ENCODE data around the gene LAMA3. TPM values are rescaled to one million over a fixed set of nuclear protein-coding genes. Genes with fewer than 3 reads are reported as not detected.

LAMA3 gene
- total and polyA plus RNA-seq, 2 of the 13 experiments (the other 11 are each of a cell fraction or from before 2014, with no cell fraction given), result 0.45 to 2.2 TPM

DNA sequence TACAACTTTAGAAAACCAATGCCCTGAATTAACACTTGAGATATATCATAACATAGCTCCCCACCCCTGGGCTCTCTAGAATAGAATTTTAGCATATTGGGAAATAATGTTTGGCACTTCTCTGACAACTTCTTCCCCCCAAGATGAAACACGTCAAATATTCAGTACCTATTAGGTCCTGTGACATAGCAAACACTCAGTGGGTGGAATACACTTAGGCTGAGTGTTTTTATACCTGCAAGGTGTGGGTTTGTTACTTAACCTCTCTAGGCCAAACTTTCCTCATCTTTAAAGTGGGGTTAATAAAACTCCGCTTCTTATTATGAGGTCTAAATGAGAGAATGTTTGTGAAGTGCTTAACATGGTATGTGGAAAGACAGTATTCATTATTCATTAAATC lies 56.1 kb downstream of the LAMA3 start (continued):
- no peak for TF ChIP-seq ZNF7 (CRISPR knock-in tag; IDR thresholded peaks at IDR 0.05)

GRCh38 chr18:23746851-23747250 lies 57.6 kb downstream of the LAMA3 start:
- Histone ChIP-seq H3K4me2 (ENCODE audit: low read depth, low read length) (no peak overlapping the region), H4K20me1 (ENCODE audit: insufficient read depth, low read length) (no peaks in the 10 kb centered on the region), H2AFZ (ENCODE audit: low read length) (no peak overlapping the region), H3K27me3 (ENCODE audit: control insufficient read depth in 1 of 2, insufficient read depth in 2 of 2, low read length in 2 of 2) (peaks cover 0 to 4% of the 10 kb centered on the region in 2 experiments; a peak in 1 of 5 replicates), H3K79me2 (ENCODE audit: insufficient read depth, low read length) (no peaks in the 10 kb centered on the region), H3K4me3 (replicated peaks in 1 of 3; ENCODE audit: insufficient read depth in 1 of 3, low read depth in 2 of 3, low read length in 3 of 3) (no peak overlapping the region), H3K4me1 (ENCODE audit: insufficient read depth, low read length) (no peaks in the 10 kb centered on the region), H3K9ac (ENCODE audit: insufficient read depth, low read depth, low read length) (no peak overlapping the region), H3K9me3 (ENCODE audit: low read length) (no peaks in the 10 kb centered on the region), H3K27ac (ENCODE audit: extremely low read length, insufficient read depth, low read length) (no peak overlapping the region), H3K36me3 (replicated peaks in 1 of 2; ENCODE audit: control insufficient read depth in 1 of 2, insufficient read depth in 2 of 2, low read length in 2 of 2) (no peaks in the 10 kb centered on the region)
- POLR2A ChIA-PET, result no interaction called here
- ATAC-seq (no peak), DNase-seq (ENCODE audit: low spot score) (no peak), FAIRE-seq (no peak)
- CTCF ChIA-PET (ENCODE audit: low intra/inter-chr PET ratio, low total read pairs), result no interaction called here
- TF ChIP-seq ZNF256 (CRISPR knock-in tag; conservative IDR thresholded peaks at IDR 0.05) (no peak), ZNF570 (CRISPR knock-in tag; IDR thresholded peaks at IDR 0.05; ENCODE audit: borderline replicate concordance) (no peak), HCFC1 (IDR thresholded peaks at IDR 0.05; ENCODE audit: low read depth, low read length) (no peak), POLR2AphosphoS5 (IDR thresholded peaks at IDR 0.05; ENCODE audit: low read depth, low read length) (no peak), TARDBP (CRISPR knock-in tag; IDR thresholded peaks at IDR 0.05) (no peak), NR1H2 (CRISPR knock-in tag; IDR thresholded peaks at IDR 0.05; ENCODE audit: borderline replicate concordance, low read depth) (no peak), SMYD3 (CRISPR knock-in tag; IDR thresholded peaks at IDR 0.05) (no peak), TCF7L2 (IDR thresholded peaks at IDR 0.05; ENCODE audit: low read depth, low read length) (no peak), ZNF12 (CRISPR knock-in tag; IDR thresholded peaks at IDR 0.05) (no peak), ZKSCAN8 (CRISPR knock-in tag; IDR thresholded peaks at IDR 0.05; ENCODE audit: borderline replicate concordance) (no peak), ZC3H4 (CRISPR knock-in tag; IDR thresholded peaks at IDR 0.05; ENCODE audit: borderline replicate concordance) (no peak), ZNF780A (CRISPR knock-in tag; IDR thresholded peaks at IDR 0.05) (no peak)
- TF ChIP-seq, protein P1, sequence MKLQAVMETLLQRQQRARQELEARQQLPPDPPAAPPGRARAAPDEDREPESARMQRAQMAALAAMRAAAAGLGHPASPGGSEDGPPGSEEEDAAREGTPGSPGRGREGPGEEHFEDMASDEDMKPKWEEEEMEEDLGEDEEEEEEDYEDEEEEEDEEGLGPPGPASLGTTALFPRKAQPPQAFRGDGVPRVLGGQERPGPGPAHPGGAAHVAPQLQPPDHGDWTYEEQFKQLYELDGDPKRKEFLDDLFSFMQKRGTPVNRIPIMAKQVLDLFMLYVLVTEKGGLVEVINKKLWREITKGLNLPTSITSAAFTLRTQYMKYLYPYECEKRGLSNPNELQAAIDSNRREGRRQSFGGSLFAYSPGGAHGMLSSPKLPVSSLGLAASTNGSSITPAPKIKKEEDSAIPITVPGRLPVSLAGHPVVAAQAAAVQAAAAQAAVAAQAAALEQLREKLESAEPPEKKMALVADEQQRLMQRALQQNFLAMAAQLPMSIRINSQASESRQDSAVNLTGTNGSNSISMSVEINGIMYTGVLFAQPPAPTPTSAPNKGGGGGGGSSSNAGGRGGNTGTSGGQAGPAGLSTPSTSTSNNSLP (IDR thresholded peaks at IDR 0.05; ENCODE audit: low read depth, low read length), result no peak
- intact Hi-C loops (cut with micrococcal nuclease; ENCODE audit: unreplicated experiment), result no loop called here
- WGBS (ENCODE audit: low lambda C conversion rate), result 17% methylated on average over 4 of the region's 4 CpGs
- no TSS peak for BruUV-seq (replicated peaks)
- in situ Hi-C loops (cut with HindIII; ENCODE audit: extremely low pct_ligation_motif_present, low pct_unique_long_range_greater_than_20kb), result no loop called here
